Hippocampal formation (tissue), 2 donors: ENCODE measurements around the gene HSDL1.

Experiments
- DNase-seq, 2 donors: peaks; one replicate each; lab custom pipeline; 2025; lab: John Stamatoyannopoulos, UW

Gene HSDL1

GRCh38 chr16:84144859-84145639, at the start of gene HSDL1, which contains the start of gene DNAAF1:
TSS of gene HSDL1 (minus strand) at chr16:84145177. CDS start at chr16:84131321, 13,856 bp downstream.
TSS of gene DNAAF1 (plus strand) at chr16:84145308. CDS start at chr16:84145441, 133 bp downstream.
- DNase-seq, result peak; percentile 73 to 85

- DNase-seq, result no peak
These were observed 49.0 kb upstream of the HSDL1 start for GRCh38 chr16:84194018-84194417.

GRCh38 chr16:84193480-84193879, 48.5 kb upstream of the HSDL1 start:
- no peak for DNase-seq

- DNase-seq, result no peak
These were observed 46.5 kb upstream of the HSDL1 start for GRCh38 chr16:84191466-84191865.

- DNase-seq, result no peak
These were observed 45.9 kb upstream of the HSDL1 start, which contains the start of gene ADAD2 for GRCh38 chr16:84190731-84191388. TSS of gene ADAD2 (plus strand) at chr16:84191157. CDS start at chr16:84191231, 74 bp downstream.

- DNase-seq, result peak; percentile 81 to 86
These were observed 41.9 kb upstream of the HSDL1 start, which contains the start of gene TAF1C for GRCh38 chr16:84186685-84187437. TSS of gene TAF1C (minus strand) at chr16:84187057. CDS start at chr16:84184988, 2,069 bp downstream.

- DNase-seq, result no peak
These were observed 39.8 kb upstream of the HSDL1 start for GRCh38 chr16:84184775-84185174.

GRCh38 chr16:84183911-84184591, 39.1 kb upstream of the HSDL1 start:
- DNase-seq, result no peak

- no peak for DNase-seq
These were observed 38.5 kb upstream of the HSDL1 start for GRCh38 chr16:84183572-84183875.

- DNase-seq, result no peak
These were observed 37.9 kb upstream of the HSDL1 start for GRCh38 chr16:84182680-84183571.

- DNase-seq, result no peak
These were observed 37.1 kb upstream of the HSDL1 start for GRCh38 chr16:84182104-84182503.

- DNase-seq, result no peak
These were observed 36.4 kb upstream of the HSDL1 start for GRCh38 chr16:84181144-84181915.

GRCh38 chr16:84180519-84181140, 35.7 kb upstream of the HSDL1 start:
- no peak for DNase-seq

GRCh38 chr16:84179612-84180320, 34.8 kb upstream of the HSDL1 start:
- DNase-seq, result no peak

- no peak for DNase-seq
These were observed 34.1 kb upstream of the HSDL1 start for GRCh38 chr16:84178892-84179611.

- no peak for DNase-seq
These were observed 33.3 kb upstream of the HSDL1 start for GRCh38 chr16:84178146-84178765.

GRCh38 chr16:84177741-84178073, 32.7 kb upstream of the HSDL1 start:
- DNase-seq, result no peak
